ENCODE results near the gene CCDC51.

CCDC51 gene

DNA sequence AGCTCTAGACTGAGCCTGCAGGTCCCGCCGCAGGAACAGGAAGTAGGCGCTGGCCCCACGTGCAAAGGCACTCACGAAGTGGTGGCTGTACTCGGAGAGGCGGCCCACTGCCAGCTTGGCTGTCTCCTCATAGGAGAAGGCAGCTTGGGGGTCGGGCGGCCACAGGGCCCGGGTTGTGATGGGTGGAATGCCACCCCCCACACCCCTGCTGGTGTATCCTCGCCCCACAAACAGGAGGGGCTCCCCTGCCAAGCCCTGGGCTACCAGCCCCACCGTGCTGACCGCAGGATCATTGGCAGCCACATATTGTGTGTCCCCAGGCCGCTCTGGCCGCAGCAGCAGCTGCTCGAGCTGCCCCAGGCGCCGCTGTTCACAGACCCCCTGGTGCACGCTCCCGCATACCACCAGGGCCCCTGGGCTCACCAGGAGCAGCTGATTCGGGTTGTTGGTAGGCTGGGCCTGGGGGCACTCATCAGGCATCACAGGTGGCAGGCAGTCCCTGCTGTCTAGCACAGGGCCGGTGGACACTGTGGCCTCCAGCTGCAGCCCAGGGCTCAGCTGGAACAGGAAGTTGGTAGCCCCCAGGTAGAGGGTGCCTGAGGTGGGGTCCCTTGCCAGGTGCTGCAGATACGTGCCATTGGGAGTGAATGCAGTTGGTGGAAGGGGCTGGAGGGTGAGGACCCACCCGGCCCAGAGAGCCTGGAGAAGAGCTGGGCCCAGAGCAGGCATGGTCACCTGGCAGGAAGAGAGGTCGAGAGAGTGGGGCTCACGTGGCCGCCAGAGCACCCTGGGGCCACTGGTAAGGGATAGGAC, 15.8 kb downstream of the CCDC51 start:
- no peak overlapping the region for H3K4me3 ChIP-seq (ENCODE audit: low read length)
- DNase-seq (ENCODE audit: low read depth, low spot score) = no peak

DNA sequence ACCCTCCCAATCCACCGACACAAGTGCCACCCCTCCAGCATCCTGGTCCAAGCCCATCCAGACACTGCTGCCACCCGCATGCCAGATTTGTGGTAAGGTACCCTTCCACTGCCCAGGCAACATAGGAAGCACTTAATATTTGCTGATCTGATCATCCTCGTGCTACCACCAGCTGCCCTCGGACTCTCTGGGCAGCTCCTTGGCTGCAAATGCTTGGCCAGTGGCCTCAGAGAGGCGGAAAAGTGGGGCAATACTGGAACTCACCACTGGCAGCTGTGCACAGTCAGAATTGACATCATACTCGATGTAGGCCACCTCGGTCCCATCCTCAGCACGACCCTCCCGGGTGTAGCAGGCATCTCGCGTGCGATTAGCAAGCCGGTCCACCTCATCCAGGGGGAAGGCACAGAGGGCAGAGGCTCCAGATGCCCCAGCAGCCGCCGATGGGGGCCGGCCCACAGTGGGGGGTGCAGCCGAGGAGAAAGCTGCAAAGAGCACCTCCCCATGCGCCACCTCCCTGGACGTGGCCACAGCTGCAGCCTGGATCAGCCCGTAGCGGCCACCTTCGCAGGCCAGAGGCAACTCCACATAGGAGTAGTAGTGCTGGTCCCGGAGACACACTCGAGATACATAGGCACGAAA, 16.6 kb downstream of the CCDC51 start:
- no peak for DNase-seq (ENCODE audit: low read depth, low spot score)
- H3K4me3 ChIP-seq (ENCODE audit: low read length) = no peak overlapping the region

DNA sequence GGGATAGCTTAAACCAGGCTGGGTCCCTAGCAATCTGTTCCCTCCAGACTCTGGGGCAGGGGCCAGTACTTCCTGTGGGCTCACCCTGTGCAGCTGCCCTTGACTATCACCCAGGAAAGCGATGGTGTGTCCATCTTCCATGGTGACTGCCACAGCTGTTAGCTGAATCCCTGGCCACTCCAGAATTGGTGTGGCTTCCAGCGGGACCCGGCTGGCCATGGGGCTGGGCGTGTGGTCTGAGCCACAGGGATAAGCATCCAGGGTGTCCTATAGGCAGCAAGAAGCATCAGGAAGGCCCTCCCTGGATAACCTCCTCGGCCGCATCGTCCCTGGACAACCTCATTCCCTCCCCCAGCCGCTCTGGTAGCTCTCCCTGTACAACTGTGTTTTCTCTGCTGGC, 17.2 kb downstream of the CCDC51 start:
- no peak overlapping the region for H3K4me3 ChIP-seq (ENCODE audit: low read length)
- no peak for DNase-seq (ENCODE audit: low read depth, low spot score)

DNA sequence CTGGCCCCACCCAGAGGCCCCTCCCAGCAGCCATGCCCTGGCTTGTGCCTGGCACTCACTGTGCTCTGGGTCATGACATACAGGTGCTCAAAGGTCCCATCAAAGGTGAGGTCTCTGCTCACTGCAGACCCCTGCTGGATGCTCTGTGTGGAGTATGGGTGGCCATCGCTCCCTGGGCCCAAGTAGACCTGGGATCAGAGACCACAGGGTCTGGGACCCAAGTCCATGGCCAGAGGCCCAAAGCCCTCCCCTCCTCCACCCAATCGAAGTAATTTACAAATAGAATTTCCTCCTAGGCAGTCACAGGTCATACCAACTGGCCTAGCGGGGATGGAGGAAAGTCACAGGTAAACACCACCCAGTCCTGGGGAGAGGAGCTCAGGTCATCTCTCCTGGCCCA, 17.6 kb downstream of the CCDC51 start:
- no peak for DNase-seq (ENCODE audit: low read depth, low spot score)
- no peak overlapping the region for H3K4me3 ChIP-seq (ENCODE audit: low read length)

DNA sequence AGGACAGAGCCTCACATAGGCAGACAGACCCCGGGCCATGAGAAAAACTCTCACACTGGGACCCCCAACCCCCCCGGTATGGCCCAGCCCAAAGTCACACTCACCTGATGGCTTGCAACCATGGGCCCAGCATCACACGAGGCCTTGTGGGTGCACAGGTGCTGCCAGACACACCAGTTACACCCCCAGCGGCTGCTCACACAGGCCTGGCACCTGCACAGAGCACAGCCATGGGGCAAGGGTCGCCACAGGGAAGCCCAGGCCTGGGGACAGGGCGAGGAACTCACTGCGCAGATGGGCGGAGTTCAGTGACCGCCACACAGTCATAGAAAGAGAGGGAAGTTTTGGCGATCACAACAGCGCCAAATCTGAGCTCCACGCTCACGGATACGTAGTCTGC, 19.4 kb downstream of the CCDC51 start:
- H3K4me3 ChIP-seq (ENCODE audit: low read length) = no peak overlapping the region
- no peak for DNase-seq (ENCODE audit: low read depth, low spot score)

DNA sequence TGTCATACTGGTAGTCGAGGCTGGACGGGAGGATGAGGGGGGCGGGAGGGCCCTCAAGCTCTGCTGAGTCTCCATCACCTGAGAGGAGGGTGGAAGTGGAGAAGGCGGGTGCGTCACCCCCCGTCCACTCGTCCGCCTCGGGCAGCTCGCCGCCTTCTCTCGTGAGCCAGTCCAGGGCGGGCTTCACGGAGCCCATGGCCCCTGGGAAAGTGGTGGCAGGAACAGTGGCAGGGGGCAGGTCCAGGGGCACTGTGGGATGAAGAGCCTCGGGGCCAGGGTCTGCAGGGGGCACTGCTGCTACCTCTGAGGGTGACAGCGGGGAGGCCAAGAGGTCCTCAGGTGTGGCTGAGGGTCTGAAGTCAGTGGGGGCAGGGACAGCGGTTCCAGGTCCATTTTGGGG, 20.3 kb downstream of the CCDC51 start:
- DNase-seq (ENCODE audit: low read depth, low spot score) = no peak
- no peak overlapping the region for H3K4me3 ChIP-seq (ENCODE audit: low read length)

DNA sequence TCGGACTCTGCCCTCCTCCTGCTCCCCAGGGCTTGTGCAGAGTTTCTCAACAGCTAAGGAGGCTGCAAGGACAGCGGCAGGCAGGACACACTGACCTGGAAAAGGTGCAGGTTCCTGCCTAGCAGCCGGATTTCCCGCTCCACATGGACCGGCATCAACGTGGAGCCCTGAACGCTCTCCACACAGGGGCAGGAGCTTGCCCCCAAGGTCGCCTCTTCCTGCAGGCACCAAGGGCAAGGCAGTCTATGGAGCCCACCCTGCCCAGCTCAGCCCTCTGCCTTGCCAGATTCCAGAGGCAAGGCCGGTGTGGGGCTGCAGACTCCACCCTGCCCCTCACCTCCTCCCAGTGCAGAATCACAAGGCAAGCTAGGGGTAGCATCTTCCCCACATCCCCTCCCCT, 20.8 kb downstream of the CCDC51 start:
- H3K4me3 ChIP-seq (ENCODE audit: low read length) = no peak overlapping the region
- no peak for DNase-seq (ENCODE audit: low read depth, low spot score)

DNA sequence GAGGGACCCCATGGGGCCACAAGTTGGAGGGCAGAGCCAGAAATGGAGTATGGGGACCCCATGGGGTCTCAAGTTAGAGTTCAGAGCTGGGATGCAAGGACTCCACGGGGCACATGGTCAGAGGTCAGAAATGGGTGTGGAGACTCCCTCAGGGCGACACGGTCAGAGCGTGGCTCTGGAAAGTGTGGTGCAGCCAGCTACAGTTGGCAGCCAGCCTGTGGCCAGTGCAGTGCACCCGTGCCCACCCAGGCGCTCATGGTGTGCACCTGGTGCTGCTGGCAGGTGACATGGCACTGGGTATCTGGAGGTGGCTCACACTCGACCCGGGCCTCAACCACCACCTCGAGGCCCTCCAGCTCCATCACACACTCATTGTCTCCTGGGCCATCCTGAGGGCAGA, 21.3 kb downstream of the CCDC51 start:
- no peak for DNase-seq (ENCODE audit: low read depth, low spot score)
- H3K4me3 ChIP-seq (ENCODE audit: low read length) = no peak overlapping the region

DNA sequence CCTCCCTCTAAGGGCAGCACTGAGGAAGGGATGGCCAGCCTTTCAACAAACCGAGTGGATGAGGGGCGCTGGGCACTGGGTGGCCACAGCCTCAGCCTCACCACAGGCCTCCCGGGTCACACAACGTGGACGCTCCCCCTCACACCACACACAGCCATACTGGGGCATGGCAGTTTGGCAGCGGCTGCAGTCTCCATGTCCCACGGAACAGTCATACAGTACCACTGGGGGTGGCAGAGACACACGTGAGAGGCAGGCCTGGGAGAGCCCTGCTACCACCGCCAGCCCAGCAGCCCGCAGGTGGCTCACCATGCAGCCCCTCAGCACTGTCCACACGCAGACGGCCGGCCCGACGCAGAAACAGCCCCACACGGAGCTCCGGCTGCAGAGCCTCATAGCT, 21.8 kb downstream of the CCDC51 start:
- no peak overlapping the region for H3K4me3 ChIP-seq (ENCODE audit: low read length)

DNA sequence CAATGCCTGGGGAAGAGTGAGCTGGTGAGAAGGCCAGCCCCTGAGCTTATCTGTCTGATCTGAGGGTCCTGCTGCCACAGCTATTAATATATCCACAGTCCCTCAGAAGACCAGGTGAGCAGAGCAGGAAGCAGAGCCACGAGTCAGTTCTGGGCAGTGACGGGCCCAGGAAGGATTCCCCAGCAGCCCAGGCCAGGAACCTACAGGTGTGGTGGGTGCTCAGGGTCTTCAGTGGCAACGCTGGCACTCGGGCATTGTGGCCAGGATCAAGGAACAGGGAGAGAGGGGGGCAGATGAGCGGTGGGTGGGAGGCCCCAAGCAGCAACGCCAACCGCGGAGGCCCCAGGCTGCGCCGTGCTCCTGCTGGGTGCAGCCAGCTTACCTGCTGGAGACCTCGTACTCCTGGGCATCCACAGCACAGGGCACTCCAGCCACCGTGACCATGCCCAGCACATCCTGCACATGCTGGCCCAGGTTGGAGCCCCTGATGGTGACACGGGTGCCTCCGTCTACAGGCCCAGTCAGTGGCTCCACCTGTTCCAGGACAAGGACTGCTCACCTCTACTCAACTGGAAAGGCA, 22.3 kb downstream of the CCDC51 start:
- no peak for DNase-seq (ENCODE audit: low read depth, low spot score)
- no peak overlapping the region for H3K4me3 ChIP-seq (ENCODE audit: low read length)

More for the DNA sequence above, 21.8 kb downstream of the CCDC51 start:
- no peak for DNase-seq (ENCODE audit: low read depth, low spot score)

DNA sequence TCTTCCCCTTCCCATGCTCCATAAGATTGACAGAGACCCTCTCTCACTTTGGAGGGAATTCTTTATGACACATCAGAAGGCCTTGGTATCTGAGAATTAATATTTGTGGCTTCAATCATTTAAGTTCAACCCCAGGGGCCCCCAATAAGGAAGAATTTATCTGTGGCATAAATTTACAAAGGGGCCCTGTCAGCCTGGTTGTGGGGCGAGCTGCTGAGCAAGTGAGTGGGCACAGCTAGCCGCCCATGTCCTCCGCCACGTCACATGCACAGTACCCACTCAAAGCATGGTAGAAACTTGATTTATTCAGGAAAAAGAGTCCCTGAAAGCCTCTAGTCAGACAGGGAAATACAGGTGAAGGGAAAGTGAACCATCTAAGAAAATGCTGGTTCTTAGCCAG, 23.4 kb downstream of the CCDC51 start:
- DNase-seq (ENCODE audit: low read depth, low spot score) = no peak
- H3K4me3 ChIP-seq (ENCODE audit: low read length) = no peak overlapping the region

DNA sequence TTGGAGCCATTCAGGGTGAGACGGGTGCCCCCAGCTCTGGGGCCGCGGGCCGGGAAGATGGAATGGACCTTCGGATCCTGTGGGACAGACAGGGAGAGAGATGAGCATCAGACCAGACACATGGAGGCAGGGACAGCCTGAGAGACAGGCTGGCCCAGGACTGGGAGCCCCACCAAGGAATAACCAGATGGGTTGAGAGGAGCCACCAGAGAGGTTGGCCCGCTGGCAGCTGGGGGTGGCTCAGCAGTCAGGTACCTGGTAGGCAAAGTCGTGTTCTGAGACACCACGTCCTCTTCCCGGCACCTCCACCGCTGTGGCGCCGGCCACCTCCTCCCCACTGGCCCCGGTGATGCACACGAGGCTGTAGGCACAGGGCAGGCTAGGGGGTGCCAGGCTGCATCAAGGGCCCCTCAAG, 23.8 kb downstream of the CCDC51 start:
- no peak for DNase-seq (ENCODE audit: low read depth, low spot score)
- H3K4me3 ChIP-seq (ENCODE audit: low read length) = no peak overlapping the region

DNA sequence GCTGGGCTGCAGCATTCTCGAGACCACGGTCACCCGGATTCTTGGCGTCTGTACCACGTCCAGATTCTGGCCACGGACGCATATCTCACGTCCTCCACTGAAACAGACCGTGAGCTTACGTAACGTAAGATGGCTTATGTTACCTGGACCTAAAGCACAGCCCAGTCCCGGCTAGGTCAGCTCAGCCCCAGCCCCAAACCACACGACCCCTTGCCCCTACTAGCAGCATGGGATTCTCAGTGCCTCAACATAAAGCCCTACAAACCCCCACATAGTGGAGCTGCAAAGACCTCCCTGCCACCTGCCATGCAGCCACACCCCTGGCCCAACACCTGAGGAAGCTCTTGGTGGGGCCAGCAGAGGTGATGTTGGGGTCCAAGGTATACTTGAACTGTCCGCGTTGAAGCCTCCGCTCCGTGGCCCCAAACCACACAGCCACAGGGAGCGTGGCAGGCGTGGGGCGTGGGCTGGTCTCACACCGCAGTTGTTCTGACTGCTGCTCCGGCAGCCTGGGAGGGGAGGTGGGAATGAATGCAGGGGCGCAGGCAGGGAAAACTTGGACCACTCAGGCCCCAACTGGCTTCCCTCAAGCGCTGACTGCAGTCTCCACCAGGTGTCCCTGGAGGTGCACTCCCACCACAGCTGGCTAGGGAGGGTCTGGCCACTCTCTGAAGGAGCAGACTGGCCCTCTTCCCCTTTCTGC, 24.5 kb downstream of the CCDC51 start:
- DNase-seq (ENCODE audit: low read depth, low spot score) = no peak
- no peak overlapping the region for H3K4me3 ChIP-seq (ENCODE audit: low read length)

DNA sequence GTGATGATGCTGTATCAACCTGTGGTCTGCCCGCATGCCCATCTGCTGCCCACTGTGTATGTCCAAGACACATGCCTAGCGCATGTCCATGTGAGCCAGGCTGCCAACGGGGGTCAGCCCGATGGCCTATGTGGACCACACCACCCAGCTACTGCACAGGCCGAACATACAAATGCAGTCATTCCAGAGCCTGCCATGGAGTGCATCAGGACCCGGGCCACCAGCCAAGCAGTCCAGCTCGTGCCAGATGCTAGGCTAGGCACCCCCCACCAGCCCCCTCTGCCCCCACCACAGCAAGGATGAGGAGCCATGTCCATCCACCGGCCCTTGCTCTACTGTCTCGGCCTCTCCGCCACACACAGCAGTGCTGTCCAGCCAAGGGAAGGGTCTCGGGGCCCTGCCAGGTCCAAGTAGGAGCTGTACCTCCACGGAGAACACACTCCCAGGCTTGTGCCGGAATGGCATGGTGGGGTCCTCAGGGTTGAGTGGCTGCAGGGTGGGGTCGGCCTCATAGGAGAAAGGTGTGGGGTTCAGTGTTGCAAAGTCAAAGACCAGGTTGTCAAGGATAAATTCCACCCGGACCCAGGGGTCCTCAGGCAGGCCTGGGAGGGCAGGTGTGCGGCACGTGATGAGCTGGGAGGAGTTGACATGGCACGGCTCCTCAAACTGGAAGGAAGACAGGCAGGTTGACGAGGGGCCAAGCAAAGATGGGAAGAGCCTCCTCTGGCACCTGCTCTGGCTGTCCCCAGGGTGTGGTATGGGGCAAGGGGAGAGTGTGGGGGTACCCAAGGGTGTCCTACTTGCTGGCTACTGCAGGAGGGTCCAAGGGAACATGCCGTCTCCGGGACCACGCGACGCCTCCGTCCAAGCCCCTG, 25.3 kb downstream of the CCDC51 start:
- no peak overlapping the region for H3K4me3 ChIP-seq (ENCODE audit: low read length)
- DNase-seq (ENCODE audit: low read depth, low spot score) = no peak

DNA sequence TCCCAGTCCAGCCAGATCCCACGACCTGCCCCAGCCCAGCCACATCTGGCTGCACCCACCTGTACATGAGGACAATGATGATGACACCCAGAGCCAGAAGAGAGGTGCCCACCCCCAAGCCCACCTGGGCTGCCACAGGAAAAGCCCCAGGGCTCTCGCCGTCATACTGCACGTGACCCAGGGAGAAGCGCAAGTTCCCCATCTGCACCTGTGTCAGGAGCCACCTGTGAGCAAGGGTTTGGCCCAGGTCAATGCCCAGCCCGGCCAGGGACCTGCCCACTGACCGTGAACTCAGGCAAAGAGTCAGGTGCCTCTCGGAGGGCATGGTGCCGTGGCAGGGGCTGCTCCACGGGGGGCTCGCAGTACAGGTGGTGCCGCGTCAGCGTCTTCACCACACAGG, 26.3 kb downstream of the CCDC51 start:
- DNase-seq (ENCODE audit: low read depth, low spot score) = no peak
- no peak overlapping the region for H3K4me3 ChIP-seq (ENCODE audit: low read length)

DNA sequence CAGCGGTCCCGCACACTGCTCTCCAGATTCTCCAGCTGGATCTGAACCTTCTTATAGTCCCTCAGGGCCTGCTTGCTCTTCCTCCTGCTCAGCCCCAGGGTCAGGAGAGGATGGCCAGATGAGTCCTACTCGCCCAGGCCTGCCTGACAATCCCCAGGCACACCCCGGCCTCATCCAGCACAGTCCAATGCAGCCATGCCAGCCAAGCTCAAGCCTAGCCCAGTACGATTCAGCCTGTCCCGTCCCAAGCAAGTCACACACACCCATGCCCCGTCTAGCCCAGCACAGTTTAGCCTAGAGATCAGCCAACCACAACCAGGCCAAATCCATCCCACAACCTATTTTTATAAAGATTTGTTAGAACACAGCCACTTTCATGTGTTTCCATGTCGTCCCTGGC, 26.8 kb downstream of the CCDC51 start:
- H3K4me3 ChIP-seq (ENCODE audit: low read length) = no peak overlapping the region
- DNase-seq (ENCODE audit: low read depth, low spot score) = no peak

DNA sequence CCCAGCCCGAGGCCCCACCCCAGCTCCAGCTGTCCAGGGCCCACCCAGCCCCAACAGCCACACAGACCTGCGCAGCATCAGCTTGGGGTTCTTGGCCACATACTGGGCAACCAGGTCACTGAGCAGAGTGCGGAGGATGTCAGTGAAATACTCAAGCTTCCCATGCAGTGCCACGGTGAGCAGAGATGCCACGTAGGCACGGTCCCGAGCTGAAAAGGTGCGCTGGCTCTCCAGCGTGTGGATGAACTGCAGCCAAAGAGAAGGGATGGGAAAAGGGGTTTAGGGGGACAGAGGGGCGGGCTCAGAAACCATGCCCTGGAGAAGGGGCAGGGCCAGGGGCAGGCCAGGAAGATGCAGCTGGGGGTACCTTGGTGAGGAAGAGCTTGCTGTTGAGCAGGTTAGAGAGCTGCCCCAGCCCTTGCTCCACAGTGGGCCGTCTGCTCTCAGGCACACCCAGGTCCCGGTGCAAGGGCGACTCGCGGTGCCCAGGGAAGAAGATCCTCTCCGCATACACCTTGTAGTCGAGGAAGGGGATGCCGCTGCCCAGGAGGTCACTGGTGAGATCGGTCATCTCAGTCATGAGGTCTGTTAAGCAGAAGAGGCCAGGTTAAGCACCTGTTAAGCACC, 27.4 kb downstream of the CCDC51 start:
- no peak overlapping the region for H3K4me3 ChIP-seq (ENCODE audit: low read length)
- DNase-seq (ENCODE audit: low read depth, low spot score) = no peak

DNA sequence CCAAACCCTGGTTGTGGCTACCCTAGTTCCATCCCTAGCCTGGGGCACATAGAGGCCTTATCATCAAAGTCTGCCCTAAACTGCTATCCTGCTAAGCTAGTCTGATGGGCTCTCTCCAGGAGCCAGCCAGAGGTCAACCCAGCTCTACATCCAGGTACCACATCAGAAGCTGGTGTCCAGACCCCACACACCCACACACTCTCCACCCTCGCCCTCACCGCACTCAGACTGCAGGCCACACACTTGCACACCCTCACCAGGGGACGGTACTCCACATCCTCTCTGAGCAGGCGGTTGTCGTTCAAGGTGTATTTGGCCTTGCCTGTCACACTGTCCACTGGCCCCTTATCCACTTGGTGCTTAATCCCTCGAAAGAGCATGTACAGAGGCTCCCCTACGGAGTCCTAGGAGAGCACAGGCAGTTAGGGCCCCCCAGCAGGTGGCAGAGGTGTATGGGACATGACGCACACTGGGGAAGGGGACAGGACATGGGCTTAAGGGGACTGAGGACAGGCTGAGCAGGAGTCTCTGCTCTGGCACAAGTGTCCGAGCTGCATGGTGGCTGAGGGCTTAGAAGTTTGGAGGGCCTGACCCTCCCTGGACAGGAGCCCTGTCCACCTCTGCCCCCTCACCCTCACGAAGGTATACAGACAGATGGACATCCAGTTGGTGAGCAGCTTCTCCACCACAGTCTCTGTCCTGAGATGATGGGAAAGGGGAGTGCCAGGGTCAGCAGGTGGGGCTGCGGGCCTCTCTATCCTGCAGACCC, 28.1 kb downstream of the CCDC51 start:
- DNase-seq (ENCODE audit: low read depth, low spot score) = no peak
- no peak overlapping the region for H3K4me3 ChIP-seq (ENCODE audit: low read length)
